ENCODE results near the gene GNA15.

DNA sequence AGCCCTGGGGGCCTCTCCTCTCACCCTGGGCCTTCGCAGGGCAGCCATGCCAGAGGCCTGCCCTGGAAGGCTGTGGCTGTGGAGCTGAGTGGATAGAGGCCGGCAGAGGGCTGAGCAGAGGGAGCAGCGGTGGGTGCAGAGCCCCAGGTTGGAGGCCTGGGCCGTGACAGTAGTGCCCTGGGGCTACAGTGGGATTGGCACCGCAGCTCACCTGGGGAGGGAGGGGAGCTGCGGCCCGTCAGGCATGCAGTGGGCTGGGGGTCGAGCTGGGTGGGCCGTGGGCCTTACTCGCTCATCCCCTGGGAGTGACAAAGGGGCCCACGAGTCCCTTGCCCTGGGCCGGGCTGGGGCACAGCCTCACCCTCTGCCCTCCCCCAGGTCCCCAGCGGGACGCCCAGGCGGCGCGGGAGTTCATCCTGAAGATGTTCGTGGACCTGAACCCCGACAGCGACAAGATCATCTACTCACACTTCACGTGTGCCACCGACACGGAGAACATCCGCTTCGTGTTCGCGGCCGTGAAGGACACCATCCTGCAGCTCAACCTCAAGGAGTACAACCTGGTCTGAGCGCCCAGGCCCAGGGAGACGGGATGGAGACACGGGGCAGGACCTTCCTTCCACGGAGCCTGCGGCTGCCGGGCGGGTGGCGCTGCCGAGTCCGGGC lies 15.1 kb upstream of the GNA15 start:
- TF ChIP-seq ZNF596 (tag by site-specific recombination; IDR thresholded peaks at IDR 0.05) (no peak), ZNF660 (tag by site-specific recombination; IDR thresholded peaks at IDR 0.05) (no peak), ZSCAN30 (tag by site-specific recombination; IDR thresholded peaks at IDR 0.05) (no peak), AEBP2 (tag by site-specific recombination; IDR thresholded peaks at IDR 0.05; ENCODE audit: borderline replicate concordance) (no peak), ZBTB7A (tag by site-specific recombination; IDR thresholded peaks at IDR 0.05; ENCODE audit: low read depth) (no peak), MEIS1 (CRISPR knock-in tag; IDR thresholded peaks at IDR 0.05; ENCODE audit: borderline replicate concordance) (no peak), ZFP37 (tag by site-specific recombination; IDR thresholded peaks at IDR 0.05) (no peak), KLF16 (tag by site-specific recombination; IDR thresholded peaks at IDR 0.05) (no peak), ZNF184 (tag by site-specific recombination; IDR thresholded peaks at IDR 0.05) (no peak), ZNF133 (tag by site-specific recombination; IDR thresholded peaks at IDR 0.05) (no peak), ZNF24 (tag by site-specific recombination; IDR thresholded peaks at IDR 0.05) (no peak), ZBTB17 (tag by site-specific recombination; IDR thresholded peaks at IDR 0.05) (no peak)
- TF ChIP-seq, protein P1, sequence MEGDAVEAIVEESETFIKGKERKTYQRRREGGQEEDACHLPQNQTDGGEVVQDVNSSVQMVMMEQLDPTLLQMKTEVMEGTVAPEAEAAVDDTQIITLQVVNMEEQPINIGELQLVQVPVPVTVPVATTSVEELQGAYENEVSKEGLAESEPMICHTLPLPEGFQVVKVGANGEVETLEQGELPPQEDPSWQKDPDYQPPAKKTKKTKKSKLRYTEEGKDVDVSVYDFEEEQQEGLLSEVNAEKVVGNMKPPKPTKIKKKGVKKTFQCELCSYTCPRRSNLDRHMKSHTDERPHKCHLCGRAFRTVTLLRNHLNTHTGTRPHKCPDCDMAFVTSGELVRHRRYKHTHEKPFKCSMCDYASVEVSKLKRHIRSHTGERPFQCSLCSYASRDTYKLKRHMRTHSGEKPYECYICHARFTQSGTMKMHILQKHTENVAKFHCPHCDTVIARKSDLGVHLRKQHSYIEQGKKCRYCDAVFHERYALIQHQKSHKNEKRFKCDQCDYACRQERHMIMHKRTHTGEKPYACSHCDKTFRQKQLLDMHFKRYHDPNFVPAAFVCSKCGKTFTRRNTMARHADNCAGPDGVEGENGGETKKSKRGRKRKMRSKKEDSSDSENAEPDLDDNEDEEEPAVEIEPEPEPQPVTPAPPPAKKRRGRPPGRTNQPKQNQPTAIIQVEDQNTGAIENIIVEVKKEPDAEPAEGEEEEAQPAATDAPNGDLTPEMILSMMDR (tag by site-specific recombination; IDR thresholded peaks at IDR 0.05) = no peak
- TF ChIP-seq, protein P2, sequence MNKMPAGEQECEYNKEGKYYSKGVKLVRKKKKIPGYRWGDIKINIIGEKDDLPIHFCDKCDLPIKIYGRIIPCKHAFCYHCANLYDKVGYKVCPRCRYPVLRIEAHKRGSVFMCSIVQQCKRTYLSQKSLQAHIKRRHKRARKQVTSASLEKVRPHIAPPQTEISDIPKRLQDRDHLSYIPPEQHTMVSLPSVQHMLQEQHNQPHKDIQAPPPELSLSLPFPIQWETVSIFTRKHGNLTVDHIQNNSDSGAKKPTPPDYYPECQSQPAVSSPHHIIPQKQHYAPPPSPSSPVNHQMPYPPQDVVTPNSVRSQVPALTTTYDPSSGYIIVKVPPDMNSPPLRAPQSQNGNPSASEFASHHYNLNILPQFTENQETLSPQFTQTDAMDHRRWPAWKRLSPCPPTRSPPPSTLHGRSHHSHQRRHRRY (tag by site-specific recombination; IDR thresholded peaks at IDR 0.05) = no peak
